ENCODE data around the gene RNASE4.
"Not testable (repeated sequence)": the region's sequence is repeated elsewhere in the genome, so short reads cannot be mapped to it uniquely, and the experiment has no call there.

RNASE4 gene

DNA sequence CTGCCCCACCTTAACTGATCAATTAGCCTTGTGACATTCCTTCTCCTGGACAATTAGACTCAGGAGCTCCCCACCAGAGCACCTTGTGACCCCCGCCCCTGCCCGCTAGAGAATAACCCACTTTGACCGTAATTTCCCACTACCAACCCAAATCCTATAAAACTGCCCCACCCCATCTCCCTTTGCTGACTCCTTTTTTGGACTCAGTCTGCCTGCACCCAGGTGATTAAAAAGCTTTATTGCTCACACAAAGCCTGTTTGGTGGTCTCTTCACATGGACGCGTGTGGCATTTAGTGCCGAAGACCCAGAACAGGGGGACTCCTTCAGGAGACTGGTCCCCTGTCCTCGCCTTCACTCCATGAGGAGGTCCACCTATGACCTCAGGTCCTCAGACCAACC lies 16.6 kb downstream of the RNASE4 start:
- DNase-seq, result not testable (repeated sequence)

- DNase-seq, result no peak
Measured at GRCh38 chr14:20706657-20707355, 22.4 kb downstream of the RNASE4 start.

GRCh38 chr14:20707622-20708021 lies 23.3 kb downstream of the RNASE4 start:
- no peak for DNase-seq

DNA sequence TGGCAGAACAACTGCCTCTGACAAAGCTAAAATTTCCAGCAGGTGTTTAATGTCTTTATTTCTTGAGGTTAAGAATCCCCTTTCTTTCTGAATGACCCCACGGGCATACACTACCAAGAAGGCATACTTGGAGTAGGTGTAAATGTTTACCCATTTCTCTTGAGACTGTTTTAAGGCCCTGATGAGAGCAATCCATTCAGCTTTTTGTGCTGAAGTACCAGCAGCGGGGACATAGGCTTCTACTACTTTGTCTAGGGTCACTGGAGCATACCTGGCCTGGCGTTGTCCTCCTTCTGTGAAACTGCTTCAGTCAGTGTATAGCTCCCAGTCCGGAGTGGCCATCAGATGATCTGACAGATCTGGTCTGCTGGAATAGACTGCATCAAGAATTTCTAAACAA lies 26.9 kb downstream of the RNASE4 start:
- DNase-seq, result no peak

GRCh38 chr14:20711685-20712084 lies 27.3 kb downstream of the RNASE4 start:
- no peak for DNase-seq

DNA sequence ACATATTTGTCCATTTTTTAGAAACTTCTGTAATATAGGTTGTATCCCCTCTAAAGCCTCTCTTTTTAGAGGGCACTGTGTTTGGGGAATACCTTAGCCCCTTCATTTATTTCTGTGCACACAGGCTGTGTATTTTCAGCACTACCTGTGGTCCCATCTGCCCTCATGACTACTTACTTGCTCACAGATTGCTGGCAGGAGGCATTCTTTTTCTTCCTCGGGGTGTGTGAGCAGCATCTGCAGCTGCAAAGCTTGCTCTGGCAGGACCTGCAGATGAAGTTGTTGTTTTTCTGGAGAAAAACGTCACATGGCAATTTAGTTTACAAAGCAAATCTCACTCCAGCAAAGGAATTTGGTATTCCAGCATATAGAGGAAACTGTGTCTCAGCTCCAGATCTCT lies 28.5 kb downstream of the RNASE4 start:
- DNase-seq, result no peak

GRCh38 chr14:20714593-20715250 lies 30.4 kb downstream of the RNASE4 start:
- no peak for DNase-seq

DNA sequence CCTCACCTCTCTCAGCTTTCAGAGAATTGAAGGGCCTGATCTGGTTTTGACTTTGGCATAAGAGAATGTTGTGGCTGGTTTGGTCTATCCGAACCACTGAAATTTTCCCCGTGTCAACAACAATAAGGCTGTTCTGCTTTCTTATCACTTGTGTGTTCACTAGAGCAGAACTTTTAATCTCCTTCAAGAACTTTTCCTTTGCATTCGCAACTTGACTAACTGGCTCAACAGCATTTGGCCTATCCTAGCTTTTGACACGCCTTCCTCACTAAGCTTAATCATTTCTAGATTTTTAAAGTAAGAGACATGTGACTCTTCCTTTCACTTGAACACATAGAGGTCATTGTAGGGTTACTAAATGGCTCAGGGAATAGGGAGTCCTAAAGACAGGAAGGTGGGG lies 35.4 kb downstream of the RNASE4 start:
- DNase-seq, result no peak

GRCh38 chr14:20720741-20721140 lies 36.4 kb downstream of the RNASE4 start:
- no peak for DNase-seq

- no peak for DNase-seq
Measured at GRCh38 chr14:20722016-20722415, 37.7 kb downstream of the RNASE4 start.

DNA sequence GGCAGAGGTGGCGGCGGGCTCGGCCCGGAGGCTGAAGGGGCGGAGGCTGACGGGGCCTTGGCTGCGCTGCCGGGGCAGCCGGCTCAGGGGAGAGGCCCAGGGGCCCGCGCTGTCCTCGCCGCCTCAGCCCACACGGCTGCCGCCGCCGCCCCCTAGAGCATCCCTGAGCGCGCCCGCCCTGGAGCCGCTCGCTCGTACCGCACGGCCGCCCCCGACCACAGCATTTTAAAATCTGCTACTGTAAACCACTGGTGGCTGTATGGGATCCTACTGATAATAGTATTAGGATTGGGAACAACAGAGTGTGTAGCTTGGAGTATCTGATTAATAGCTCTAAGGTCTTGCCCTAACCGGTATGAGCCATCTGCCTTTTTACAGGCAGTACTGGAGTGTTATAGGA lies 39.1 kb downstream of the RNASE4 start:
- DNase-seq, result no peak

GRCh38 chr14:20726121-20726520 lies 41.8 kb downstream of the RNASE4 start:
- DNase-seq, result not testable (repeated sequence)

DNA sequence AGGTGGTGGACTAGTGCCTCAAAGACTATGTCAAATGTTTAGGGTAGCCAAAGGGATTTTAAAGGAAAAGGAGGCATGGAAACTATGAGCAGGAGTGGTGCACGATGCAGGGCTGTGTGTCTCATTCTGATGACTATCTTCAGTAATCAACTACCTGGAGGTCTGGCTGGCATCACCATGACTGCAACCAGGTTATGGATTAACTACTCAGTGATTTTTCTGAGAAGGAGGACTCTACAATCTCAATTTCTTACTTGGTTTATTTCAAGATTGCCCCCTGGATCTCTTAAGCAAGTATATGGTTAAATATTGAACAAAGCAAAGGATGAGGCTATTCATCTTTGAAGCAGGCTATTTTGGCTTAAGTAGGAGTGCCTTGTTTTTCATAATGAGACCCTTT lies 42.2 kb downstream of the RNASE4 start:
- DNase-seq, result no peak

DNA sequence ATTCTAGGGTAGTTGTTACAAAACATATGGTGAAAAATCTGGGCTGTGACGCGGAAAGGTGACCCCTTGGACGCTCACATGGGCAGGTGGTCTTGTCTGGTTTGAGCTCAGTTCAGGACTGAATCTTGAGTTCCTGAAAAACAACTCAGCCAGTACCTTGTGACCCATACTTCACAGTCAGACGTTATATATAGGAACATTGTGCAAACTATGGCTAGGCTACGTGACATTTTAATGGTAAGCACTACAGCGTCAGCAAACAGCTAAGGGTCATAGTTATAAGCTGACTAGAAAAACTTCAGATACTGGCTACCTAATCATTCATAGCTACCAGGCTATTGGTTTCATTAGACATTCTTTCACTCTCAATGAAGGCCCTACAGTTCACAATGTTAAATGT lies 46.5 kb downstream of the RNASE4 start:
- DNase-seq, result no peak

DNA sequence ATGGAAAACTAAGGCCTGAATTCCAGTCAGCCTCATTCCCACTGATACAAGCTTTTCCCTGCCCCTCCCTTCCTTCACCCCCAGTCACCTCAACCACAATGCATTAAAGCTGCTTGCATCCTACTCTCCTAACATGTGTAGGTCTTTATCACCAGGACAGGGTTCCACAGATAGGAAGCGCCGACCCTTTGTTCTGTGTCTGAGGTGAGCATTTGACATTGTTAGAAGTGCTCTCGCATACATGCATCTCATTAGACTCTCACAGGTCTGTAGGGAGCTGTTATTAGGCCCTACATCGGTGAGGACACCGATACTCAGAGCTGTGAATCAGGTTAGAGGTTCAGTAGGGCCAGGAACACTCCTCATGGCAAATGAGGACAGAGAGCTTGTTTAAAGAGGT lies 48.1 kb downstream of the RNASE4 start:
- no peak for DNase-seq

DNA sequence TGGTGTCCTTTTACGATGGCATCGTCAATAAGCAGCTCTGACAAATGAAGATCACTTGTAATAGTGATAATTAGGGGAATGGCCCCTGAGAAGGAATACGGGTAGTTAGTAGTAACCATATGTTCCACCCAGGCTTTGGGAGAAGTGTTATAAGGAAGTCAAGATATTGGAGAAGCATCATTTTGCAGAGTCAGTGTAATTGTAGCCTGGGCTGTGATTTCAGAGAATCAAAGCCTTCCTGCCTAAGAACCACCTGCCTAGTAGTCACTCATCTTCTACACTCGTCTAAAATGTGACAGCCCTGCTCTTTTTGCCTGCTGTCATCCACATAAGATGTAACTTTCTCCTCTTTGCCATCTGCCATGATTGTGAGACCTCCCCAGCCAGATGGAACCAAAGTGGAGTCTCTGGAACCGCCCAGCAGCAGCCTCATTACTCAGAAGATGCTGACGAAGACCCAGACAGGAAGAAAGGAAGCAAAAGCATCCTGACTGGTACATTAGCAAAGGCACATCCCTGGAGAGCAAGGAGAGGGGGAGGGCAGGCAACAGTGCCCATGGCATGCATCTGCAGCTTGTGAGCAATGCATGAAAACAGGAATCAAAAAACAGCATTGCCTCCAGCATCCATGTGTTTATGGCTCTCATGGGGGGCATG lies 48.7 kb downstream of the RNASE4 start:
- DNase-seq, result no peak

- DNase-seq, result no peak
Measured at GRCh38 chr14:20733684-20734429, 49.5 kb downstream of the RNASE4 start.

- no peak for DNase-seq
Measured at GRCh38 chr14:20734430-20734806, 50.1 kb downstream of the RNASE4 start.

- DNase-seq, result not testable (repeated sequence)
Measured at GRCh38 chr14:20738292-20738691, 53.9 kb downstream of the RNASE4 start.

GRCh38 chr14:20742132-20742531 lies 57.8 kb downstream of the RNASE4 start:
- DNase-seq, result no peak

GRCh38 chr14:20743556-20743955 lies 59.2 kb downstream of the RNASE4 start:
- no peak for DNase-seq

DNA sequence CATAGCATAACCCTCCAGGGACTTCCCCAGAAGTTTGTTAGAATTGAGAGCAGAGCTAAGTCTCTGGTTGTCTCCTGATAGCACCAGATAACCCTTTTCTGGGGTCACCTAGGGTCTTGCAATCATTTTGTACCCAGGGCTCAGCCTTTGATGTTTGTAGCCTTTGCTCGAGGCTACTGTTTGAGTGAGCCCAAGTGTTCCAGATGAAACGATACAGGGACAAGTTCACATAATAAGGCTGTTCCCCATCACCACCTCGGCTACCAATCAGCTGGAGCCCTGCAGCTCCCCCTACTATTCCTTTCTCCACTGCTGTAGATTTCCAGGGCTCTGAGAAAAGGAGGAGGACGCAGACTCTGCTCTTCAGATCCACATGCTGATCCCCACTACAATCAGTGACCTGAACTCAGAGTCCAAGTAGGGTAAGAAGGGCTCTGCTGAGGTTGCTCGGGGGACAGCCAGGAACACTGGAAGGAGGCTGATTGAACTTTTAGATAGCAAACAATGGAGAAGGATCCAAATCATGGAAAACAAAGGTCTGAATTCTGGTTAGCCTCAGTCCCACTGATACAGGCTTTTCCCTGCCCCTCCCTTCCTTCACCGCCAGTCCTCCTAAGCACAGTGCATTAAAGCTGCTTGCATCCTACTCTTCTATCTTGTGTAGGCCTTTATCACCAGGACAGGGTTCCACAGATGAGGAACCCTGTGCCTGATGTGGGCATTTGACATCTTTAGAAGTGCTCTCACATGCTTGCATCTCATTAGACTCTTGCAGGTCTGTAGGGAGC lies 61.4 kb downstream of the RNASE4 start, which contains the start of gene EDDM3A:
EDDM3A (plus strand) TSS at position 317 of the 788 bp plus-strand sequence. CDS start 1,694 bp downstream, outside the sequence.
- DNase-seq, result no peak

GRCh38 chr14:20746566-20746965 lies 62.2 kb downstream of the RNASE4 start:
- no peak for DNase-seq
